Astrocyte of the cerebellum (primary cell): ENCODE data around the gene AKAP4.

ENCODE experiments used
- DNase-seq: peaks from one replicate; pipeline ENCODE4 v3.0.0-alpha.2; 2011; ENCODE audit warnings: low read depth
- H3K4me3 ChIP-seq: 2 replicates; pipeline ENCODE4 v1.5.1; 2011; ENCODE audit warnings: mild to moderate bottlenecking, low read depth, low read length, moderate library complexity
- in situ Hi-C: cut with HindIII; loops from 2 replicates; pipeline ENCODE4 v1.10.0; 2017; ENCODE audit warnings: low sequenced_read_pairs
- TF ChIP-seq, protein P1 (sequence below): IDR thresholded peaks from 2 replicates; pipeline ENCODE4 v1.5.1; 2012; ENCODE audit warnings: low read length, low read depth, moderate library complexity, mild to moderate bottlenecking; ENCODE audit errors: missing control alignments

The AKAP4 gene

DNA sequence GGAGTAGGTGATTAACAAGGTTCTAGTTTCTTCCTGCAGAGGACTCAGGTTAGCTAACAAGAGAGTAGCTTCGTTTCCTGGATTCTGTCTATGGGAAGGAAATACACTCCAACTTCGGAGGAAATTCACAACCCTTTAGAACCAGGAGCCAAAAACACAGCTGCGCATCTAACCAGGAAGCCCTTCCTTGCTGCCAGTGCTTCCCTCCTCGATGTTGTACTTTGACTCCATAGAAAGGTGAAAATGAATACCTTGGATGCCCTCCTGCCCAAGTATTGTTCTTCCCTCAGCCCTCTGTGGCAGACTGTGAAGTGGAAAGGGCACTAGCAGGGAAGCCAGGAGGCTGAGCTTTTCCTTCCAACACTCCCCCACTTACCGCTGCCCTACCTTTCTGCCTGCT is 35.1 kb downstream of the AKAP4 start:
- TF ChIP-seq, protein P1, sequence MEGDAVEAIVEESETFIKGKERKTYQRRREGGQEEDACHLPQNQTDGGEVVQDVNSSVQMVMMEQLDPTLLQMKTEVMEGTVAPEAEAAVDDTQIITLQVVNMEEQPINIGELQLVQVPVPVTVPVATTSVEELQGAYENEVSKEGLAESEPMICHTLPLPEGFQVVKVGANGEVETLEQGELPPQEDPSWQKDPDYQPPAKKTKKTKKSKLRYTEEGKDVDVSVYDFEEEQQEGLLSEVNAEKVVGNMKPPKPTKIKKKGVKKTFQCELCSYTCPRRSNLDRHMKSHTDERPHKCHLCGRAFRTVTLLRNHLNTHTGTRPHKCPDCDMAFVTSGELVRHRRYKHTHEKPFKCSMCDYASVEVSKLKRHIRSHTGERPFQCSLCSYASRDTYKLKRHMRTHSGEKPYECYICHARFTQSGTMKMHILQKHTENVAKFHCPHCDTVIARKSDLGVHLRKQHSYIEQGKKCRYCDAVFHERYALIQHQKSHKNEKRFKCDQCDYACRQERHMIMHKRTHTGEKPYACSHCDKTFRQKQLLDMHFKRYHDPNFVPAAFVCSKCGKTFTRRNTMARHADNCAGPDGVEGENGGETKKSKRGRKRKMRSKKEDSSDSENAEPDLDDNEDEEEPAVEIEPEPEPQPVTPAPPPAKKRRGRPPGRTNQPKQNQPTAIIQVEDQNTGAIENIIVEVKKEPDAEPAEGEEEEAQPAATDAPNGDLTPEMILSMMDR = no peak
- DNase-seq = no peak
- no peak overlapping the region for H3K4me3 ChIP-seq
- in situ Hi-C loops = no loop called here

DNA sequence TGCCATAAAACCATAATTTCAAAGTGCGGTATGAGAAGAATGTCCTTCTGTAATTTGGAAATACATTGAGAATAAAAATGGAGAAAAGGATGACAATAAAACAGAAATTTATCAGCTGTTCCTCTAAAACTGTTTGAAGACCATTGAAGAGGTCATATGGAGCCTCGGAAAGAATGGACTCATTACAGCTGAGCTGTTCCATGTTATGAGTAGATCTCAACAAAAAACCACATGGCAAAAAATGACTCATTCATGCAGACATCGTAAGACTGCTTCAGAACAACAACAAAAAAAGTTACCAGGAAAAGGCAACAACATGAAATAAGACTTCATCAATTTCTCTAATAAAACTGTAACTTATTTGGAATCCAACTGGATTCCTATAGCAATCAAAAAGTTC is 39.7 kb downstream of the AKAP4 start:
- TF ChIP-seq, protein P1 = no peak
- DNase-seq = no peak
- H3K4me3 ChIP-seq = no peak overlapping the region
- in situ Hi-C loops = no loop called here

DNA sequence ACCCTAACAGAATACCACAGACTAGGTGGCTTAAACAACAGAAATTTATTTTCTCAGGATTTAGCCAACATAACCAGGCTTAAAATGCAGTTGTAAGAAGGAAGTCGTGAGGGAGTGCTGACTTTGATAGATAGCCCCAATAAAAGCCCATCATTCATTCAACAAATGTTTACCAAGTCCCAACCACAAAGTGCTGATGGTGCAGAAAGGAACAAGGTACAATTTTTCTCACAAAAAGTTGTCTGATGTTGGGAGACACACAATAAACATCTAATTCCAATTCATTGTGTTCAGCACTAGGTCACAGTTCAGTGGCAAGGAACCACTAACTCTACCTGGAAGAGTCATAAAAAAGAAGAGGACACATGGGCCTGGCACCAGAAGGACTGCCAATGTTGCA is 42.2 kb downstream of the AKAP4 start:
- no peak for DNase-seq
- TF ChIP-seq, protein P1 = no peak
- no peak overlapping the region for H3K4me3 ChIP-seq
- in situ Hi-C loops = no loop called here

DNA sequence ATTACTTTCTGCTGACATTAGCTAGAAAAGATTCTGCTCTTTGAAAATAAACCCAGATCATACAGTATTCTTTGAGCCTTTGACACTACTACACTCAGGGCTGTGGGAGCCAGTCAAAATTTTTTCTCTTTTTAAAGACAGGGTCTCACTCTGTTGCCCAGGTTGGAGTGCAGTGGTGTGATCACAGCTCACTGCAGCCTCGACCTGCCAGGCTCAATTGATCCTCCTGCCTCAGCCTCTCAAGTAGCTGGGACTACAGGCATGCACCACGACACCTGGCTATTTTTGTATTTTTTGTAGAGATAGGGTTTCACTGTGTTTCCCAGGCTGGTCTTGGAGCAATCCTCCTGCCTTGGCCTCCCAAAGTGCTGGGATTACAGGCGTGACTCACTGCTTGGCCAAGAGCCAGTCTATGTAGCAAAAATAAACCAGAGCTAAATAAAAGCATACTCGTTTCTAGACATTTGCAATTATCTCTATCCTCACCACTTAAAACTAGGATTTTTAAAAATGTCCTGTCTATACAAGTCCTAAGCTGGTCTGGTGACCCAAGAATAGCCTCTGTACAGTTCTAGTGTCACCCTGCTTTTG is 43.2 kb downstream of the AKAP4 start:
- TF ChIP-seq, protein P1 = no peak
- peak; percentile 0 for DNase-seq
- H3K4me3 ChIP-seq = no peak overlapping the region
- in situ Hi-C loops = no loop called here

GRCh38 chrX:50154429-50154828 is 46.4 kb downstream of the AKAP4 start:
- TF ChIP-seq, protein P1 = no peak
- H3K4me3 ChIP-seq = no peak overlapping the region
- in situ Hi-C loops = no loop called here
- DNase-seq = no peak

DNA sequence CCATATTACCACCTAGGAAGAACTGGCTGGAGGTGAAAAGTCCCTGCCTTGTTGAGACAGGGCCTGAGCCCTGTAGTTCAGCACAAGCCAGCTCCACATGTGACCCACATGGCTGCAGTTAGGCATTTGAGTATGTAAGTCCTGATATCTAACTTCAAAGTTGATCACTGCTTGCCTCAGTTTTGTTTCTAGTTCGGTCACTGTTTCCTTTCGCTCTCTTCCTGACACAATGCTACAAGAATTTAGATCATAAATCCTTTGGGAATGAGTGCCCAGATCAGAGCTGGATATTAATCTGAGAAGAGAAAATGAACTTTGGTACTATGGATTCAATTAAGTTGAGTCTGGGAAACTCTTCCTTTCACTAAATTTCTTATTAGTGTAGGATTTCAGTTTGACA is 48.4 kb downstream of the AKAP4 start:
- TF ChIP-seq, protein P1 = no peak
- DNase-seq = no peak
- in situ Hi-C loops = no loop called here
- no peak overlapping the region for H3K4me3 ChIP-seq

- no peak overlapping the region for H3K4me3 ChIP-seq
- TF ChIP-seq, protein P1 = no peak
- in situ Hi-C loops = no loop called here
- no peak for DNase-seq
Observed at GRCh38 chrX:50147972-50148371, 52.8 kb downstream of the AKAP4 start.
